GM21423 (cell line): ENCODE measurements around the gene SCAI.
"Not testable (repeated sequence)": the region's sequence is repeated elsewhere in the genome, so short reads cannot be mapped to it uniquely, and the experiment has no call there.

Experiments used
- ATAC-seq: cut with Tn5 transposase; IDR thresholded peaks from one replicate; pipeline ENCODE4 v1.9.1; 2021; ENCODE audit warnings: mild to moderate bottlenecking, moderate library complexity; ENCODE audit not compliant: unreplicated experiment

Gene SCAI

DNA sequence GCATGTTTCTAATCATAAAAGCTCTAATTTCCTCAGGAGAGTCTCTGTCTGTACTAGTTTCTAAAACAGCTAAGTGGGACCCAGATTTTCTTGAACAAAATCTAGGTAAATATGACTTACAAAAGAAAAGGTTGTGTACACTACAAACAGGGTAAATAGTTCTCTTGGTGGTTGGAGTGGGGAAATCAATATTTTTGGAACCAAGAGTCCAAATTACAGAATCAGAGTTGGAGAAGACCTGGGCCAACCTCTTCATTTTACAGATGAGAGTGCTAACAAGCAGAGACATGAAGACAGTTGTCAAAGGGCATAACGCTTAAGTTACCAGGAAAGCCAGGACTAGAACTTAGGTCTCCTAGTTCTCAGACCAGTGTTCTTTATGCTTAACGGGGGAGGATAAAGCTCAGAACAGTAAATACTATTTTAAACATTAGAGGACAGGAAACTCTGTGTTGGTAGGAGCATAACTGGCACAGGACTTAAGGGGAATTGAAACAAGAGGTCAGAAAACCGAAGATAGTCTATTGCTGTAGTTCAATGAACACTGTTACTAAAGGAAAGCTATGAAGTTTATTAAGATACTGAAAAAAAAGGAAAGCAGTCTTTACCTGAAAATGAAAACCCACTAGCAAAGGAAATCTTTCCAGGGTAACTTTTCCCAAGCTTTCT lies 193.1 kb downstream of the SCAI start:
- ATAC-seq: no peak

DNA sequence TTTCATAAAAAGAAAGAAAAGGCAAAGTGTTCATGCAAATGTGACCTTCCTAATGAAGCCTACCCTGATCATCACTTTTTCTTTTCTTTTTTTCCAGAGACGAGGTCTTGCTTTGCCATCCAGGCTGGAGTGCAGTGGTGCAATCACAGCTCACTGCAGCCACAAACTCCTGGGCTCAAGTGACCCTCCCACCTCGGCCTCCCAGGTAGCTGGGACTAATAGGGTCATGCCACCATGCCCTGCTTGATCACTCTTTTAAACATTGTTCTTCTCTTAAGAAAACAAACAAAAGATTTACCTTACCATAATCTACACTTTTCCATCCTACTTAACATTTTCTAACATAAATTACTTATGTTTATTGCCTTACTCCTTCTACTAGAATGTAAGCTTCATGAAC lies 193.9 kb downstream of the SCAI start:
- no peak for ATAC-seq

- ATAC-seq: no peak
These were observed 195.5 kb downstream of the SCAI start for GRCh38 chr9:124947727-124948391.

DNA sequence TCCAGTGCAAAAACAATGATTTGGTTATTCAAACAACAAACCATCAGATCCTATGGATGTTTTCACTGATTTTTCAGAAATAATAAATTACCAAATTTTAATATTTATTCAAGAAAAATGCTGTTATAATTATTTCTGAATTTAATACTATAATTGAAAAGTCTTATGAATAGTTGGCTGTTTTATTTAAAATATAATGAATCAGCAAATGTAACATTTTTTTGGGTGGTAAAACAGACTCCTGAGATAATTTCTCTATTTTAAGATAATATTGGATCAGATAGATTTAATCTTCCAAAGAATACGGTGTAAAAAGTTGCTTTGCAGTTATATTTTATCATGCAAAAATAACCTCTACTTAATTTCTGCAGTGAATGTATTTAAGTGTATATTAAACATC lies 197.2 kb downstream of the SCAI start:
- no peak for ATAC-seq

GRCh38 chr9:124941679-124942561 lies 201.4 kb downstream of the SCAI start:
- peak; percentile 27 for ATAC-seq

DNA sequence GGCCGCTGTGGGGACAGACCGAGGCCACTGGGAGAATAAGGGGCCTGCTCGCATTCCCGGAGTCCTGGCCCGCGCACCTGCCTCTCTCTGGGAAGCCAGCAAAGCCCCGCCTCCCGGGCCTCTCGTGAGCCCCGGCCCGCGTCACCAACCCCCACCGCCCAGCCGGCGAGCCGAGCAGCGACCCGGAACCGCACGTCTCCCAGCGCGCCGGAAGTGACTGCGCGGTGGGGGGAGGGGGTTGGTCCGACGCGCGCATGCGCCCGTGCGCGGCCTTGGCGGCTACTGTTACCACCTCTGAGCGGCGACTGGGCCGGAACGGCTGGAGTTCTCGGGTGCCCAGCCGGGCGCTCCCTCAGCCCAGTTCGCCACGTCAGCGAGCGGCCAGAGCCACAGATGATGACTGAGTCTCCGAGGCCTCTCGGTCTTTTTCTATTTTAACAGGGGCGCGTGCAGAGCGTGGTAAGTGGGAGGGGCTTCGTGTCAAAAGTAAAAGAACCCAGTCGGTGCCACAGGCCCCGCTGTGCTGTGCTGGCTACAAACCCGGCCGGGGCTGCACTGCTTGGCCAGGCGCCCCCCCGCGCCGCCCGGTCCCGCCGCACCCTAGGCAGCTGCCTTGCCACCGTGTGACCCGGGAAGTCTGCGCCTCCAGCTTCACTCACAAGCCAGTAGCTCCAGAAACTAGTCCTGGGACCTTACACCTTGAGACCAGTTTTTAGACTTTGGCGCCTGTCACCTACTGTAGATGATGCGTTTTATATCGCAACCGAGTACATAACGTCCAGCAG lies 202.2 kb downstream of the SCAI start, which contains the start of gene GOLGA1:
Gene GOLGA1 (minus strand): TSS at position 190 of the 785 bp plus-strand sequence. CDS start 2,372 bp downstream, outside the sequence.
- peak; percentile 84 for ATAC-seq

GRCh38 chr9:124940521-124940893 lies 202.8 kb downstream of the SCAI start:
- peak; percentile 18 for ATAC-seq

DNA sequence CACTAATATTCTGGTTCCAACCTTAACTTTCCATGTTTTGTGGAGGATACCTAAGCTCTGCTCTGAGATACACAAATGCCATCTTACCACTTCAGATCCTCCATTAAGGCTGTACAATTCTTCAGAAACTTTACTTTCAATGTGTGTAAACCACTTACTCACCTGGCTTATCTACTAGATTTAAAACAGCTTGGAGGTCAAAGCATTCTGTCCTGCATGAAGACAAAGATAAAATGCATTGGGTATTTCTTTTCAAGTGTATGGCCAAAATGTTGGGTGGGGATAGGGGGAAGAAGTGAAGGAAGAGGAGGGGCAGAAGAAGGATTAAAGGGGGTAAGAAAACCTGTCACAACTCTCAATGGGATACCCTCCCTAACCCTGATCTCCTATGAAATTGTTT lies 203.4 kb downstream of the SCAI start:
- no peak for ATAC-seq

GRCh38 chr9:124934290-124934689 lies 209.0 kb downstream of the SCAI start:
- ATAC-seq: peak; percentile 65

GRCh38 chr9:124932333-124932732 lies 211.0 kb downstream of the SCAI start:
- ATAC-seq: no peak

DNA sequence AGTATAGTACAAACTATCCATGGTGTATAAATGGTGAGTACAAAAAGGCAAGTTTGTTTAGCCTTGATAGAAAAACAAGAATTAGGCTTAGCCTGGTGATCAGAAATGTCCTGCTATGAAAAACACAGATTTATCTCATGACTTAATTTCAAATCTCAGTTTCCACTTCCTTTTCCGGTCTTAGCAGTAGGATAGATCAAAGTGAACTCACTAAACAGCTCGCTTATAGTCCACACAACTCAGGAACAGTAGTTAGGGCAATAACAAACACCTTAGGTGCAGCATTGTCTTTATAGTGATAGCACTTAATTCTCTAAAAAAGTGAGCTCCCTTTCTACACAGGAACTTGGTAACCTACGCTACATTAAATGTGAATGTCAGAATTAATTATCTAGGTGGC lies 213.9 kb downstream of the SCAI start:
- ATAC-seq: no peak

GRCh38 chr9:124928116-124928515 lies 215.2 kb downstream of the SCAI start:
- no peak for ATAC-seq

GRCh38 chr9:124920394-124920793 lies 222.9 kb downstream of the SCAI start:
- ATAC-seq: not testable (repeated sequence)

- no peak for ATAC-seq
These were observed 228.4 kb downstream of the SCAI start for GRCh38 chr9:124914753-124915405.

GRCh38 chr9:124913378-124913777 lies 229.9 kb downstream of the SCAI start:
- no peak for ATAC-seq

DNA sequence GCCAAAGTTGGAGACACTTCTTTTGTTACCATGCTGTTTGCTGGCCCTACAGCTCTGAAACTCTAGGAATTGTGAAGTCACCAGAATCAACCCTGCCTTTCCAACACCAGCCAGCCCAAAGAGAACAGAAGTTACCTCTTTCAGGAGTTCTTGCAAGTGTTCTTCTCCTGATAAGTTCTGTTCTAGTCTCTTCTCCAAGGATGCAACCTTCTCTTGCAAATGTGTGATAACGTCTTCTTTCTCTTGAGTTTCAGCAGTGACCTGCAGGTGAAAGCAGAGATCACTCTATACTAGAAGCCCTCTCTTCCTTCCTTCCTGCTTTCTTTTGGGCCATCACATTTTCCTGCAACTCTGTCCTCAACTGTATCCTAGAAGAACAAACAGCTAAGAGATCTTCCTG lies 231.6 kb downstream of the SCAI start:
- ATAC-seq: no peak

- no peak for ATAC-seq
These were observed 235.2 kb downstream of the SCAI start for GRCh38 chr9:124908098-124908497.

DNA sequence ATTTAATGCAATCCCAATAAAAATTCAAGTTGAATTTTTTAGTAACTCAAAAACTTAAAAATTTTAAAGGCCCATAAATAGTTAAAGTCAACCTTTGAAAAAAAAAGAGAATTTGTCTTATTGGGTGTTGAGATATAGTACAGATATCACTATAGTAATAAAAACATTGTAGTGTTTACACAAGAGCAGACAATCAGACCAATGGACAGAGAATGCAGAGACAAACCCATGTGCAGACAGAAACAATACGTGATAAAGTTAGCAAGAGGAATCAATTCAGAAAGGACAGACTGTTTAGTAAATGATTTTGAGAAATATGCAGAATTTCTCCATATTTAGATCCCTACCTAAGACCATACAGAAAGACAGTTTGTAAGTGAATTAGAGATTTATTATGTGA lies 236.4 kb downstream of the SCAI start:
- no peak for ATAC-seq

DNA sequence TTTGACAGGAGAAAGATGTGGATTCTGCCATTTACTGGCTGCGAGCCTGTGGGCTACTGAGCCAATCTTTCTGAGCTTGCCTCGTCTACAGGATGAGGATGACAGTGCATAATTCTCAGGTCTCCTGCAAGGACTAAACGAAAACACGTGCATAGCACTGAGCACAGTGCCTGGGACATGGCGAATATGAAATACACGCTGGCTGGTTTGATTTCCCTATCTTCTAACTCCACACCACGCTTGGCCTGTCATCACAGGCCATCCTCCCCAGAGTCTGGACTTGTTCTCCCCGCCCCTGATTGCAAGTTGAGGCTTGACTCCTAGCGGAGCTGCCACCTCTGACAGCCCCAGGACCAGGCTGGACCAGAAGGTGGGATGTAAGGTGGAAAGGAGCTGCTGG lies 243.5 kb downstream of the SCAI start:
- ATAC-seq: no peak
